K562 (cell line): ENCODE results near the gene LSM6.

Experiments
- FOSL1 ChIP-seq: fragments of 200-800 bp; sonication (Bioruptor generic); conservative IDR thresholded peaks from 2 replicates; pipeline ENCODE4 v1.6.1; 2016; ENCODE audit warnings: missing genetic modification characterization, missing compliant biosample characterization
- FOXP1 ChIP-seq: sonication (generic); formaldehyde crosslinking; IDR thresholded peaks from 2 replicates; pipeline ENCODE4 v1.8.0; 2022; ENCODE audit warnings: mild to moderate bottlenecking, missing genetic modification reagents
- NFE2 ChIP-seq: IDR thresholded peaks from 2 replicates; pipeline ENCODE4 v1.6.1; 2014; ENCODE audit warnings: antibody characterized with exemption, low read depth

DNA sequence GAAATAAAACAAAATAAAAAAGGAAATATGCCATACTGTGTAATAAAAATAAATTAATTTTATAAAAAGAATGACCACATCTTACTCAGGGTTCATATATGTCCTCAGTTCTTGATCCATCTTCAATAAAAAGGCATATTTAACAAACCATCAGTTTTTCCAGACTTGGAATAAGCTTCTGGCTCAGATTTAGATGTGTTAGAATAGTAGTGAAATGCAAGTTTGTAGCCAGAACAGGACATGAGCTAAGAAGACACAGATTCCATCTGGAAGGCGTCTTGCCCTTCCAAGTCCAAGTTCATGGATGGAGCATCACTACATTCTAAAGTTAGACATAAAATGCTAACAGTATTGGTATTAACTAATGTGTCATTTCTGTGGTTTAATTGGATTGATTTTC is 10.3 kb upstream of the LSM6 start:
- TF ChIP-seq NFE2 (no peak), FOXP1 (CRISPR knock-in tag) (no peak), FOSL1 (tag) (no peak)
